Tibial nerve (tissue), 4 donors: ENCODE results near the gene ZNF768. TPM values are rescaled to one million over a fixed set of nuclear protein-coding genes. Genes with fewer than 3 reads are reported as not detected.
"Not testable (repeated sequence)": the region's sequence is repeated elsewhere in the genome, so short reads cannot be mapped to it uniquely, and the experiment has no call there.

Experiments used
- DNase-seq, 2 donors: peaks; one replicate each; pipeline ENCODE4 v3.0.0-alpha.2; 2019; ENCODE audit warnings: low spot score in 2 of 2
- H3K27ac ChIP-seq, 4 donors: fragments of 200-600 bp; sonication (generic) in 3 of 4; one replicate each; pipeline ENCODE4 v1.5.1; 2017 to 2019; ENCODE audit warnings: mild to moderate bottlenecking in 1 of 4
- H3K27me3 ChIP-seq, 2 donors: fragments of 200-600 bp; sonication (generic) in 1 of 2; one replicate each; pipeline versions ENCODE4 v1.5.1 to v1.6.0; 2017 to 2019
- H3K36me3 ChIP-seq, 3 donors: fragments of 200-600 bp; sonication (generic); one replicate each; pipeline ENCODE4 v1.5.1; 2018 to 2019
- H3K4me1 ChIP-seq, 4 donors: fragments of 200-600 bp; sonication (generic) in 3 of 4; one replicate each; pipeline ENCODE4 v1.5.1; 2017 to 2019
- H3K4me3 ChIP-seq, 4 donors: fragments of 200-600 bp; sonication (generic) in 3 of 4; one replicate each; pipeline ENCODE4 v1.5.1; 2017 to 2019; ENCODE audit warnings: mild to moderate bottlenecking in 1 of 4, moderate library complexity in 1 of 4
- H3K9me3 ChIP-seq, 4 donors: fragments of 200-600 bp; sonication (generic) in 3 of 4; one replicate each; pipeline ENCODE4 v1.5.1; 2017 to 2019
- CTCF ChIP-seq, 5 experiments: fragments of 200-600 bp in 3 of 5; fragments of 450-650 bp in 2 of 5; sonication (generic) in 3 of 5; IDR thresholded peaks; one replicate each; pipeline ENCODE4 v1.5.1; 2016 to 2019; ENCODE audit warnings: antibody characterized with exemption in 5 of 5, mild to moderate bottlenecking in 3 of 5, moderate library complexity in 2 of 5
- EP300 ChIP-seq, 2 donors: sonication (generic); formaldehyde crosslinking; IDR thresholded peaks; one replicate each; pipeline ENCODE4 v1.6.1; 2017; ENCODE audit warnings: antibody characterized with exemption in 2 of 2, mild to moderate bottlenecking in 1 of 2
- POLR2A ChIP-seq, 2 donors: fragments of 450-650 bp; IDR thresholded peaks; one replicate each; pipeline ENCODE4 v1.6.1; 2017; ENCODE audit warnings: antibody characterized with exemption in 2 of 2, mild to moderate bottlenecking in 2 of 2, moderate library complexity in 2 of 2
- WGBS, 2 donors: methylation state at CpG; one replicate each; pipeline ENCODE4 v1.1.5; 2018; 5-methylcytosine and 5-hydroxymethylcytosine counted together
- total RNA-seq, 4 donors: library from RNA; depleted of rRNA; stranded (reverse); fragments of >200 nt; gene quantifications; one replicate each; pipeline ENCODE4 v1.1.0, GENCODE V29; 2016

ZNF768 gene
- total RNA-seq, 4 donors from 2014 or later: 22.8 to 40.2 (median 31.8) TPM

- Histone ChIP-seq H3K27me3 (no peaks in the 10 kb centered on the region), H3K4me3 (no peak overlapping the region), H3K27ac (no peak overlapping the region), H3K36me3 (peaks cover 0 to 8% (median 0%) of the 10 kb centered on the region in 3 donors), H3K4me1 (peaks cover 0 to 22% (median 0%) of the 10 kb centered on the region in 4 donors), H3K9me3 (no peaks in the 10 kb centered on the region)
- 72 to 76% methylated on average over 8 of the region's 8 CpGs for WGBS, 2 donors
- no peak for TF ChIP-seq CTCF (IDR thresholded peaks at IDR 0.05)
- no peak for TF ChIP-seq EP300 (IDR thresholded peaks at IDR 0.05)
- TF ChIP-seq POLR2A (IDR thresholded peaks at IDR 0.05): no peak
- DNase-seq: no peak
These were observed 22.3 kb upstream of the ZNF768 start for GRCh38 chr16:30548416-30549253.

GRCh38 chr16:30546115-30546514 lies 19.7 kb upstream of the ZNF768 start:
- Histone ChIP-seq H3K27me3 (no peaks in the 10 kb centered on the region), H3K9me3 (no peaks in the 10 kb centered on the region), H3K4me1 (peaks cover 0 to 9% (median 0%) of the 10 kb centered on the region in 4 donors), H3K4me3 (no peak overlapping the region), H3K27ac (no peak overlapping the region), H3K36me3 (no peaks in the 10 kb centered on the region)
- 68 to 70% methylated on average over 8 of the region's 8 CpGs for WGBS, 2 donors
- no peak for TF ChIP-seq EP300 (IDR thresholded peaks at IDR 0.05)
- no peak for TF ChIP-seq CTCF (IDR thresholded peaks at IDR 0.05)
- no peak for TF ChIP-seq POLR2A (IDR thresholded peaks at IDR 0.05)
- no peak for DNase-seq

GRCh38 chr16:30543067-30543466 lies 16.7 kb upstream of the ZNF768 start:
- DNase-seq: no peak
- Histone ChIP-seq H3K4me3 (no peak overlapping the region), H3K27me3 (no peaks in the 10 kb centered on the region), H3K36me3 (no peaks in the 10 kb centered on the region), H3K4me1 (peaks cover 0 to 11% (median 0%) of the 10 kb centered on the region in 4 donors), H3K27ac (no peak overlapping the region), H3K9me3 (no peaks in the 10 kb centered on the region)
- TF ChIP-seq CTCF (IDR thresholded peaks at IDR 0.05) (no peak), EP300 (IDR thresholded peaks at IDR 0.05) (no peak), POLR2A (IDR thresholded peaks at IDR 0.05) (no peak)
- 72 to 75% methylated on average over 5 of the region's 5 CpGs for WGBS, 2 donors

GRCh38 chr16:30541502-30542329 lies 15.3 kb upstream of the ZNF768 start:
- Histone ChIP-seq H3K4me1 (peaks cover 0 to 11% (median 0%) of the 10 kb centered on the region in 4 donors), H3K4me3 (no peak overlapping the region), H3K9me3 (no peaks in the 10 kb centered on the region), H3K27me3 (no peaks in the 10 kb centered on the region), H3K27ac (no peak overlapping the region), H3K36me3 (no peaks in the 10 kb centered on the region)
- TF ChIP-seq CTCF (IDR thresholded peaks at IDR 0.05): no peak
- TF ChIP-seq EP300 (IDR thresholded peaks at IDR 0.05): no peak
- no peak for TF ChIP-seq POLR2A (IDR thresholded peaks at IDR 0.05)
- 43 to 49% methylated on average over 10 of the region's 10 CpGs for WGBS, 2 donors
- no peak for DNase-seq

GRCh38 chr16:30540916-30541464 lies 14.6 kb upstream of the ZNF768 start:
- WGBS, 2 donors: 62 to 65% methylated on average over 9 of the region's 9 CpGs
- H3K36me3 ChIP-seq: not testable (repeated sequence)

GRCh38 chr16:30539986-30540526 lies 13.7 kb upstream of the ZNF768 start:
- WGBS, 2 donors: 83 to 96% methylated on average over 13 of the region's 13 CpGs
- DNase-seq, H3K36me3 ChIP-seq, H3K27ac ChIP-seq, H3K9me3 ChIP-seq, H3K4me3 ChIP-seq, H3K27me3 ChIP-seq: not testable (repeated sequence)
- H3K4me1 ChIP-seq: peaks cover 0 to 19% (median 10%) of the 10 kb centered on the region in 4 donors

More at GRCh38 chr16:30540916-30541464, 14.6 kb upstream of the ZNF768 start:
- DNase-seq, H3K27me3 ChIP-seq, H3K9me3 ChIP-seq, H3K27ac ChIP-seq, H3K4me3 ChIP-seq: not testable (repeated sequence)
- peaks cover 0 to 13% (median 5%) of the 10 kb centered on the region in 4 donors for H3K4me1 ChIP-seq
